ENCODE data around the gene POLR2B. TPM values are rescaled to one million over a fixed set of nuclear protein-coding genes. Genes with fewer than 3 reads are reported as not detected.
"Not testable (repeated sequence)": the region's sequence is repeated elsewhere in the genome, so short reads cannot be mapped to it uniquely, and the experiment has no call there.

Gene POLR2B
- 73.0 TPM for total RNA-seq
- long read RNA-seq, transcript POLR2B-201 (25 exons, 3,748 nt): major isoform, 73 of 104 reads
- long read RNA-seq, partial matches to known transcripts: 19 of 104 reads
- long read RNA-seq, other reads (novel, unspliced or antisense): 11 of 104 reads

- intact Hi-C loops (cut with micrococcal nuclease): no loop called here
- H3K9me3 ChIP-seq (replicated peaks): peaks cover 1% of the 10 kb centered on the region
- DNase-seq: peak; percentile 95
- H3K4me3 ChIP-seq: peak within 1 kb of the TSS; percentile 96
- H3K27me3 ChIP-seq (ENCODE audit: low read depth): no peaks in the 10 kb centered on the region
- H3K27ac ChIP-seq (replicated peaks): peak within 1 kb of the TSS; percentile 93
- peaks cover 6% of the 10 kb centered on the region for H3K36me3 ChIP-seq
- TF ChIP-seq, protein P1, sequence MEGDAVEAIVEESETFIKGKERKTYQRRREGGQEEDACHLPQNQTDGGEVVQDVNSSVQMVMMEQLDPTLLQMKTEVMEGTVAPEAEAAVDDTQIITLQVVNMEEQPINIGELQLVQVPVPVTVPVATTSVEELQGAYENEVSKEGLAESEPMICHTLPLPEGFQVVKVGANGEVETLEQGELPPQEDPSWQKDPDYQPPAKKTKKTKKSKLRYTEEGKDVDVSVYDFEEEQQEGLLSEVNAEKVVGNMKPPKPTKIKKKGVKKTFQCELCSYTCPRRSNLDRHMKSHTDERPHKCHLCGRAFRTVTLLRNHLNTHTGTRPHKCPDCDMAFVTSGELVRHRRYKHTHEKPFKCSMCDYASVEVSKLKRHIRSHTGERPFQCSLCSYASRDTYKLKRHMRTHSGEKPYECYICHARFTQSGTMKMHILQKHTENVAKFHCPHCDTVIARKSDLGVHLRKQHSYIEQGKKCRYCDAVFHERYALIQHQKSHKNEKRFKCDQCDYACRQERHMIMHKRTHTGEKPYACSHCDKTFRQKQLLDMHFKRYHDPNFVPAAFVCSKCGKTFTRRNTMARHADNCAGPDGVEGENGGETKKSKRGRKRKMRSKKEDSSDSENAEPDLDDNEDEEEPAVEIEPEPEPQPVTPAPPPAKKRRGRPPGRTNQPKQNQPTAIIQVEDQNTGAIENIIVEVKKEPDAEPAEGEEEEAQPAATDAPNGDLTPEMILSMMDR (IDR thresholded peaks at IDR 0.05; ENCODE audit: borderline replicate concordance): no peak
- peaks cover 85% of the 10 kb centered on the region for H3K4me1 ChIP-seq
Measured at GRCh38 chr4:56978750-56979303, at the start of gene POLR2B. Gene POLR2B, plus strand, starts transcription at chr4:56978896. Its CDS starts 90 bp downstream, at chr4:56978986.

- Histone ChIP-seq H3K36me3 (peaks cover 33% of the 10 kb centered on the region), H3K4me3 (no peak overlapping the region), H3K27me3 (ENCODE audit: low read depth) (no peaks in the 10 kb centered on the region), H3K27ac (replicated peaks) (no peak overlapping the region), H3K9me3 (replicated peaks) (no peaks in the 10 kb centered on the region), H3K4me1 (no peaks in the 10 kb centered on the region)
- TF ChIP-seq, protein P1 (IDR thresholded peaks at IDR 0.05; ENCODE audit: borderline replicate concordance): no peak
- DNase-seq: no peak
- intact Hi-C loops (cut with micrococcal nuclease): no loop called here
Measured at GRCh38 chr4:56930638-56931037, 48.1 kb upstream of the POLR2B start.

DNA sequence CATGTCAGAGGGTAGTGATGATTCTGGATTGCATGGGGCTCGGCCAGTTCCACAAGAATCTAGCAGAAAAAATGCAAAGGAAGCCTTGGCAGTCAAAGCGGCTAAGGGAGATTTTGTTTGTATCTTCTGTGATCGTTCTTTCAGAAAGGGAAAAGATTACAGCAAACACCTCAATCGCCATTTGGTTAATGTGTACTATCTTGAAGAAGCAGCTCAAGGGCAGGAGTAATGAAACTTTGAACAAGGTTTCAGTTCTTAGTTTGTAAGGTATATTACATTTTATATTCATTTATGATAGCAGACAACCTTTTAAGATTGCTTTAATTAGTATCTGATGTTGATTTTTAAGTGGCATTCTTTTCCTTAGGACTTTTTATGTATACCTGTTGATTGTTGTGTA lies 46.8 kb upstream of the POLR2B start:
- intact Hi-C loops (cut with micrococcal nuclease): no loop called here
- Histone ChIP-seq H3K9me3 (replicated peaks) (no peaks in the 10 kb centered on the region), H3K27ac (replicated peaks) (no peak overlapping the region), H3K27me3 (ENCODE audit: low read depth) (no peaks in the 10 kb centered on the region), H3K4me3 (no peak overlapping the region), H3K36me3 (peaks cover 36% of the 10 kb centered on the region), H3K4me1 (no peaks in the 10 kb centered on the region)
- no peak for DNase-seq
- TF ChIP-seq, protein P1 (IDR thresholded peaks at IDR 0.05; ENCODE audit: borderline replicate concordance): no peak

- intact Hi-C loops (cut with micrococcal nuclease): no loop called here
- Histone ChIP-seq H3K36me3 (peaks cover 31% of the 10 kb centered on the region), H3K27ac (replicated peaks) (no peak overlapping the region), H3K9me3 (replicated peaks) (no peaks in the 10 kb centered on the region), H3K4me3 (no peak overlapping the region), H3K27me3 (ENCODE audit: low read depth) (no peaks in the 10 kb centered on the region), H3K4me1 (peaks cover 3% of the 10 kb centered on the region)
- TF ChIP-seq, protein P1 (IDR thresholded peaks at IDR 0.05; ENCODE audit: borderline replicate concordance): no peak
- no peak for DNase-seq
Measured at GRCh38 chr4:56937262-56937661, 41.4 kb upstream of the POLR2B start.

DNA sequence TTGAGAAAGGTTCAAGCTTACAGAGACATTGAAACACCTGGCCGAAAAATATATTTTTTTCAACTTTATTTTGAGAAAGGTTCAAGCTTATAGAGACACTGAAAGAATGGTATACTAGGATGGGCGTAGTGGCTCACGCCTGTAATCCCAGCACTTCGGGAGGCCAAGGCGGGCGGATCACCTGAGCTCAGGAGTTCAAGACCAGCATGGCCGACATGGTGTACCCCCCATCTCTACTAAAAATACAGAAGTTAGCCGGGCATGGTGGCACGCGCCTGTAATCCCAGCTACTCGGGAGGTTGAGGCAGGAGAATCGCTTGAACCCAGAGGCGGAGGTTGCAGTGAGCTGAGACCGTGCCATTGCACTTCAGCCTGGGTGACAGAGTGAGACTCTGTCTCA lies 38.9 kb upstream of the POLR2B start:
- H3K36me3 ChIP-seq: peaks cover 31% of the 10 kb centered on the region
- H3K4me1 ChIP-seq; H3K27ac ChIP-seq (replicated peaks); DNase-seq; H3K27me3 ChIP-seq (ENCODE audit: low read depth); H3K9me3 ChIP-seq (replicated peaks); H3K4me3 ChIP-seq; intact Hi-C loops (cut with micrococcal nuclease): not testable (repeated sequence)

GRCh38 chr4:56940403-56940802 lies 38.3 kb upstream of the POLR2B start:
- no peak overlapping the region for H3K4me3 ChIP-seq
- no peak for DNase-seq
- H3K27me3 ChIP-seq (ENCODE audit: low read depth): no peaks in the 10 kb centered on the region
- intact Hi-C loops (cut with micrococcal nuclease): no loop called here
- TF ChIP-seq, protein P1 (IDR thresholded peaks at IDR 0.05; ENCODE audit: borderline replicate concordance): no peak
- H3K4me1 ChIP-seq: peaks cover 3% of the 10 kb centered on the region
- H3K36me3 ChIP-seq: peaks cover 31% of the 10 kb centered on the region
- no peaks in the 10 kb centered on the region for H3K9me3 ChIP-seq (replicated peaks)
- H3K27ac ChIP-seq (replicated peaks): no peak overlapping the region

All from left ventricle myocardium inferior (tissue), 1 donor.